HCT116 (cell line): ENCODE measurements around the gene RPRD1B. TPM values are rescaled to one million over a fixed set of nuclear protein-coding genes. Genes with fewer than 3 reads are reported as not detected.

Experiments
- ATAC-seq: fragments of 200-7000 bp; cut with Tn5 transposase; 2 replicates; pipeline ENCODE4 v1.9.1; 2020; ENCODE audit warnings: mild to moderate bottlenecking, moderate library complexity
- BruUV-seq: library from RNA; stranded (reverse); fragments of 400-500 nt; replicated peaks from 2 replicates; lab custom pipeline; 2021; lab: Mats Ljungman, UMichigan
- CTCF ChIA-PET: fragments of 300-600 bp; sonication (Branson Sonifier 250); formaldehyde crosslinking; loops from one replicate; lab custom pipeline; 2021; ENCODE audit warnings: antibody characterized with exemption; lab: Charles Lee
- POLR2A ChIA-PET: fragments of 300-600, 350-600 bp; sonication (Branson Sonifier 250); formaldehyde crosslinking; loops from one replicate; lab custom pipeline; 2021; ENCODE audit warnings: antibody characterized with exemption; lab: Charles Lee
- RAD21 ChIA-PET, 2 experiments: fragments of 300-600 bp; sonication (Branson Sonifier 250); formaldehyde crosslinking; loops; one replicate each; lab custom pipeline; 2023; ENCODE audit warnings: low total read pairs in 2 of 2; ENCODE audit not compliant: uncharacterized antibody in 2 of 2, unreplicated experiment in 2 of 2, low non-redundant PET in 1 of 2; lab: Charles Lee
- DNase-seq: peaks from one replicate; pipeline ENCODE4 v3.0.0-alpha.2; 2010; ENCODE audit warnings: low read depth, low spot score
- H2AFZ ChIP-seq: fragments of 200-600 bp; shearing (Covaris generic), sonication (generic); 2 replicates; pipeline ENCODE4 v1.6.1; 2017; ENCODE audit warnings: low read depth, mixed run types, mixed read lengths, antibody characterized with exemption, low read length; ENCODE audit not compliant: poor library complexity, severe bottlenecking
- H3K27ac ChIP-seq: 2 replicates; pipeline ENCODE4 v1.5.1; 2012; ENCODE audit warnings: low read depth, low read length
- H3K27me3 ChIP-seq: fragments of 200-600 bp; sonication (generic); 2 replicates; pipeline ENCODE4 v1.6.1; 2016; ENCODE audit warnings: mixed run types, low read length, mixed read lengths; ENCODE audit not compliant: insufficient read depth
- H3K36me3 ChIP-seq, 2 experiments: fragments of 200-500 bp in 1 of 2; fragments of 200-600 bp in 1 of 2; sonication (Bioruptor generic) in 1 of 2; sonication (generic) in 1 of 2; 2 replicates each; pipeline versions ENCODE4 v1.5.1 to v1.6.1; 2014 to 2016; ENCODE audit warnings: low read length in 2 of 2, inconsistent platforms in 1 of 2, mixed read lengths in 1 of 2, mixed run types in 1 of 2; ENCODE audit not compliant: insufficient read depth in 2 of 2, control insufficient read depth in 1 of 2
- H3K4me1 ChIP-seq, 2 experiments: fragments of 200-600 bp in 1 of 2; sonication (generic) in 1 of 2; 2 replicates each; pipeline versions ENCODE4 v1.5.1 to v1.6.1; 2012 to 2017; ENCODE audit warnings: low read length in 2 of 2, inconsistent platforms in 1 of 2, mild to moderate bottlenecking in 1 of 2, mixed read lengths in 1 of 2, mixed run types in 1 of 2, moderate library complexity in 1 of 2; ENCODE audit not compliant: insufficient read depth in 2 of 2, control insufficient read depth in 1 of 2
- H3K4me2 ChIP-seq: fragments of 200-600 bp; sonication (generic); 2 replicates; pipeline ENCODE4 v1.6.1; 2017; ENCODE audit warnings: mixed run types, low read length, mixed read lengths
- H3K4me3 ChIP-seq, 2 experiments: fragments of 200-600 bp in 1 of 2; sonication (generic) in 1 of 2; replicated peaks in 1 of 2; 2 replicates each; pipeline ENCODE4 v1.5.1; 2011 to 2016; ENCODE audit warnings: low read length in 2 of 2, control low read depth in 1 of 2, low read depth in 1 of 2, mild to moderate bottlenecking in 1 of 2, mixed read lengths in 1 of 2, mixed run types in 1 of 2
- H3K79me2 ChIP-seq: fragments of 200-600 bp; sonication (generic); 2 replicates; pipeline ENCODE4 v1.6.1; 2017; ENCODE audit warnings: mild to moderate bottlenecking, mixed run types, low read length, moderate library complexity, mixed read lengths; ENCODE audit not compliant: insufficient read depth
- H3K9ac ChIP-seq: fragments of 200-600 bp; sonication (generic); 2 replicates; pipeline ENCODE4 v1.6.1; 2016; ENCODE audit warnings: low read length, mixed read lengths
- H3K9me2 ChIP-seq: fragments of 200-600 bp; sonication (generic), shearing (Covaris generic); 2 replicates; pipeline ENCODE4 v1.6.1; 2017; ENCODE audit warnings: mixed run types, mild to moderate bottlenecking, moderate library complexity; ENCODE audit not compliant: insufficient read depth
- H3K9me3 ChIP-seq, 2 experiments: fragments of 200-500 bp in 1 of 2; fragments of 200-600 bp in 1 of 2; sonication (Bioruptor generic) in 1 of 2; sonication (generic) in 1 of 2; 2 replicates each; pipeline ENCODE4 v1.6.1; 2014 to 2017; ENCODE audit warnings: low read length in 2 of 2, mixed read lengths in 2 of 2, inconsistent platforms in 1 of 2, low read depth in 1 of 2, mild to moderate bottlenecking in 1 of 2, mixed run types in 1 of 2, moderate library complexity in 1 of 2; ENCODE audit not compliant: control insufficient read depth in 1 of 2, insufficient read depth in 1 of 2
- H4K20me1 ChIP-seq: fragments of 200-600 bp; sonication (generic), shearing (Covaris generic); 2 replicates; pipeline ENCODE4 v1.6.1; 2017; ENCODE audit warnings: mixed run types, mild to moderate bottlenecking, moderate library complexity; ENCODE audit not compliant: insufficient read depth
- CBX3 ChIP-seq: IDR thresholded peaks from 2 replicates; pipeline ENCODE4 v1.6.1; 2012; ENCODE audit warnings: low read depth
- CEBPB ChIP-seq: IDR thresholded peaks from 2 replicates; pipeline ENCODE4 v1.6.1; 2012; ENCODE audit warnings: low read depth
- EGR1 ChIP-seq: IDR thresholded peaks from 2 replicates; pipeline ENCODE4 v1.6.1; 2012; ENCODE audit warnings: low read depth
- ELF1 ChIP-seq: IDR thresholded peaks from 2 replicates; pipeline ENCODE4 v1.6.1; 2012; ENCODE audit warnings: low read depth, borderline replicate concordance
- EZH2 ChIP-seq: fragments of 200-600 bp; sonication (generic); IDR thresholded peaks from 2 replicates; pipeline ENCODE4 v1.6.1; 2017; ENCODE audit warnings: antibody characterized with exemption, mixed run types
- FOSL1 ChIP-seq: IDR thresholded peaks from 2 replicates; pipeline ENCODE4 v1.6.1; 2012; ENCODE audit warnings: low read depth
- POLR2A ChIP-seq: IDR thresholded peaks from 2 replicates; pipeline ENCODE4 v1.7.0; 2011; ENCODE audit warnings: borderline replicate concordance; ENCODE audit not compliant: insufficient read depth, insufficient read length; ENCODE audit errors: extremely low read depth
- POLR2AphosphoS5 ChIP-seq: IDR thresholded peaks from 2 replicates; pipeline ENCODE4 v1.6.1; 2011; ENCODE audit warnings: mild to moderate bottlenecking, low read depth, low read length, moderate library complexity
- SIN3A ChIP-seq: IDR thresholded peaks from 2 replicates; pipeline ENCODE4 v1.6.1; 2012; ENCODE audit warnings: low read depth
- SP1 ChIP-seq: IDR thresholded peaks from 2 replicates; pipeline ENCODE4 v1.6.1; 2012; ENCODE audit warnings: low read depth
- SRF ChIP-seq: IDR thresholded peaks from 2 replicates; pipeline ENCODE4 v1.6.1; 2012; ENCODE audit warnings: low read depth
- TCF7L2 ChIP-seq: IDR thresholded peaks from 2 replicates; pipeline ENCODE4 v1.7.0; 2011; ENCODE audit warnings: borderline replicate concordance, inconsistent platforms; ENCODE audit not compliant: insufficient read depth, insufficient read length; ENCODE audit errors: extremely low read depth
- YY1 ChIP-seq: IDR thresholded peaks from 2 replicates; pipeline ENCODE4 v1.6.1; 2011; ENCODE audit warnings: low read length, low read depth, moderate library complexity, mild to moderate bottlenecking; ENCODE audit not compliant: insufficient replicate concordance; ENCODE audit errors: extremely low read depth
- ZNF274 ChIP-seq: fragments of 200-500 bp; sonication (Bioruptor generic); IDR thresholded peaks from 2 replicates; pipeline ENCODE4 v1.6.1; 2014; ENCODE audit warnings: mild to moderate bottlenecking, low read depth, low read length, inconsistent platforms
- intact Hi-C: fragments of 100-400 bp; cut with micrococcal nuclease; formaldehyde crosslinking; loops from 2 replicates; pipeline ENCODE4 v1.10.0; 2022
- total RNA-seq: library from RNA; stranded (reverse); gene quantifications from one replicate; pipeline ENCODE4 v1.2.1, GENCODE V29; 2021; ENCODE audit not compliant: unreplicated experiment
- TF ChIP-seq, protein P1 (sequence below): IDR thresholded peaks from 2 replicates; pipeline ENCODE4 v1.6.1; 2012
- TF ChIP-seq, protein P2 (sequence below): IDR thresholded peaks from 2 replicates; pipeline ENCODE4 v1.6.1; 2012
- TF ChIP-seq, protein P3 (sequence below), 3 experiments: fragments of 200-600 bp in 1 of 3; sonication (generic) in 1 of 3; IDR thresholded peaks in 2 of 3; conservative IDR thresholded peaks in 1 of 3; 2 replicates each; pipeline ENCODE4 v1.5.1; 2012 to 2017; ENCODE audit warnings: low read depth in 2 of 3, low read length in 2 of 3, antibody characterized with exemption in 1 of 3, borderline replicate concordance in 1 of 3, control low read depth in 1 of 3, mild to moderate bottlenecking in 1 of 3, mixed read lengths in 1 of 3, mixed run types in 1 of 3, moderate library complexity in 1 of 3; ENCODE audit not compliant: insufficient read depth in 1 of 3
- TF ChIP-seq, protein P4 (sequence below): IDR thresholded peaks from 2 replicates; pipeline ENCODE4 v1.6.1; 2011; ENCODE audit warnings: mild to moderate bottlenecking, low read length, moderate library complexity; ENCODE audit not compliant: insufficient replicate concordance; ENCODE audit errors: extremely low read depth

RPRD1B gene
- total RNA-seq, 1 experiment from 2014 or later: 30.7 TPM

DNA sequence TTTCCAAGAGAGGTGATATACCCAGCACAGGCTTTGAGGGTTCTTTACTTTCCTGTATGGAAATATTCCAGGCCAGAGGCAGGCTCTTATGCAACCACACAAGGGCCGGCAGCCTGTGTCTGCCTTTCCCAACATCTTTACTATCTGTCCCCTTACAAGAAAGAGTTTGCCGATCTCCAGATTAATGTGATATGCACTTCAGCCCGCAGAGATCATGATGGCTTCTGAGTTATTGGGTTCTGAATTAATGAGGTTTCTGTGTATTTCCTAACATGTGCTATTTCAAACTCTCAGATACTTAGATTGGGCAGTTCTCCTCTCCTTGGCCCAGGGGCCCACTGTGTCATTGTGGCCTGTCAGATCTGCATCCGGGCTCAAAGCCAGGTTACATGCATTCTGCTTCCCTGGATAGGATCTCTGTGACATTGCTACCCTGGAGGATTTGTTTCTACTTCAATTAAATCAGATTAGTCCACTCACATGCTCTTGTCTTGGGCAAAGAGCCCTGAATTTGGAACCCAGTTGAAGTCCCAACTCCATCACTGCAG is 75.0 kb downstream of the RPRD1B start:
- H3K27me3 ChIP-seq: no peaks in the 10 kb centered on the region
- ChIA-PET CTCF (no interaction called here), POLR2A (no interaction called here), RAD21 (no interaction called here)
- no TSS peak for BruUV-seq
- H3K9me2 ChIP-seq: no peaks in the 10 kb centered on the region
- H3K79me2 ChIP-seq: no peaks in the 10 kb centered on the region
- TF ChIP-seq ZNF274: no peak
- TF ChIP-seq, protein P1, sequence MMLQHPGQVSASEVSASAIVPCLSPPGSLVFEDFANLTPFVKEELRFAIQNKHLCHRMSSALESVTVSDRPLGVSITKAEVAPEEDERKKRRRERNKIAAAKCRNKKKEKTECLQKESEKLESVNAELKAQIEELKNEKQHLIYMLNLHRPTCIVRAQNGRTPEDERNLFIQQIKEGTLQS: no peak
- TF ChIP-seq CEBPB: no peak
- TF ChIP-seq SIN3A: no peak
- TF ChIP-seq FOSL1: no peak
- no peak for TF ChIP-seq SRF
- TF ChIP-seq, protein P2, sequence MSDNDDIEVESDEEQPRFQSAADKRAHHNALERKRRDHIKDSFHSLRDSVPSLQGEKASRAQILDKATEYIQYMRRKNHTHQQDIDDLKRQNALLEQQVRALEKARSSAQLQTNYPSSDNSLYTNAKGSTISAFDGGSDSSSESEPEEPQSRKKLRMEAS: no peak
- TF ChIP-seq, protein P3, sequence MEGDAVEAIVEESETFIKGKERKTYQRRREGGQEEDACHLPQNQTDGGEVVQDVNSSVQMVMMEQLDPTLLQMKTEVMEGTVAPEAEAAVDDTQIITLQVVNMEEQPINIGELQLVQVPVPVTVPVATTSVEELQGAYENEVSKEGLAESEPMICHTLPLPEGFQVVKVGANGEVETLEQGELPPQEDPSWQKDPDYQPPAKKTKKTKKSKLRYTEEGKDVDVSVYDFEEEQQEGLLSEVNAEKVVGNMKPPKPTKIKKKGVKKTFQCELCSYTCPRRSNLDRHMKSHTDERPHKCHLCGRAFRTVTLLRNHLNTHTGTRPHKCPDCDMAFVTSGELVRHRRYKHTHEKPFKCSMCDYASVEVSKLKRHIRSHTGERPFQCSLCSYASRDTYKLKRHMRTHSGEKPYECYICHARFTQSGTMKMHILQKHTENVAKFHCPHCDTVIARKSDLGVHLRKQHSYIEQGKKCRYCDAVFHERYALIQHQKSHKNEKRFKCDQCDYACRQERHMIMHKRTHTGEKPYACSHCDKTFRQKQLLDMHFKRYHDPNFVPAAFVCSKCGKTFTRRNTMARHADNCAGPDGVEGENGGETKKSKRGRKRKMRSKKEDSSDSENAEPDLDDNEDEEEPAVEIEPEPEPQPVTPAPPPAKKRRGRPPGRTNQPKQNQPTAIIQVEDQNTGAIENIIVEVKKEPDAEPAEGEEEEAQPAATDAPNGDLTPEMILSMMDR (IDR thresholded peaks at IDR 0.05 in 2 of 3, conservative IDR thresholded peaks at IDR 0.05 in 1 of 3; ENCODE audit: borderline replicate concordance in 1 of 3, insufficient read depth in 1 of 3, low read depth in 2 of 3, low read length in 2 of 3): no peak
- TF ChIP-seq, protein P4, sequence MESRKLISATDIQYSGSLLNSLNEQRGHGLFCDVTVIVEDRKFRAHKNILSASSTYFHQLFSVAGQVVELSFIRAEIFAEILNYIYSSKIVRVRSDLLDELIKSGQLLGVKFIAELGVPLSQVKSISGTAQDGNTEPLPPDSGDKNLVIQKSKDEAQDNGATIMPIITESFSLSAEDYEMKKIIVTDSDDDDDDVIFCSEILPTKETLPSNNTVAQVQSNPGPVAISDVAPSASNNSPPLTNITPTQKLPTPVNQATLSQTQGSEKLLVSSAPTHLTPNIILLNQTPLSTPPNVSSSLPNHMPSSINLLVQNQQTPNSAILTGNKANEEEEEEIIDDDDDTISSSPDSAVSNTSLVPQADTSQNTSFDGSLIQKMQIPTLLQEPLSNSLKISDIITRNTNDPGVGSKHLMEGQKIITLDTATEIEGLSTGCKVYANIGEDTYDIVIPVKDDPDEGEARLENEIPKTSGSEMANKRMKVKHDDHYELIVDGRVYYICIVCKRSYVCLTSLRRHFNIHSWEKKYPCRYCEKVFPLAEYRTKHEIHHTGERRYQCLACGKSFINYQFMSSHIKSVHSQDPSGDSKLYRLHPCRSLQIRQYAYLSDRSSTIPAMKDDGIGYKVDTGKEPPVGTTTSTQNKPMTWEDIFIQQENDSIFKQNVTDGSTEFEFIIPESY: no peak
- TF ChIP-seq CBX3: no peak
- TF ChIP-seq SP1: no peak
- TF ChIP-seq ELF1: no peak
- no peak for TF ChIP-seq POLR2AphosphoS5
- no peak for TF ChIP-seq POLR2A
- no peak for TF ChIP-seq EGR1
- TF ChIP-seq YY1: no peak
- no peak for TF ChIP-seq EZH2
- TF ChIP-seq TCF7L2: no peak
- intact Hi-C loops: no loop called here
- H3K36me3 ChIP-seq: no peaks in the 10 kb centered on the region
- peaks cover 10 to 21% of the 10 kb centered on the region in 2 experiments; a peak in 3 of 4 replicates for H3K4me1 ChIP-seq
- no peak overlapping the region for H3K4me2 ChIP-seq
- no peak overlapping the region for H3K9ac ChIP-seq
- H2AFZ ChIP-seq: no peak overlapping the region
- DNase-seq (no peak), ATAC-seq (no peak)
- H3K27ac ChIP-seq: no peak overlapping the region
- no peaks in the 10 kb centered on the region for H3K9me3 ChIP-seq
- H3K4me3 ChIP-seq: no peak overlapping the region
- H4K20me1 ChIP-seq: no peaks in the 10 kb centered on the region
